GM12865 (cell line): Measurements from ENCODE around the gene CCNK.

Experiments used
- DNase-seq: peaks from one replicate; pipeline ENCODE4 v3.0.0; 2010; ENCODE audit warnings: low read depth
- H3K4me3 ChIP-seq: 2 replicates; pipeline ENCODE4 v1.5.1; 2011; ENCODE audit warnings: mild to moderate bottlenecking, low read depth, low read length, control low read depth
- CTCF ChIP-seq: IDR thresholded peaks from 2 replicates; pipeline ENCODE4 v1.5.1; 2011; ENCODE audit warnings: low read length, control low read depth, low read depth, inconsistent platforms; ENCODE audit not compliant: insufficient read depth; ENCODE audit errors: missing control alignments

The CCNK gene

GRCh38 chr14:99543370-99543769, 62.2 kb downstream of the CCNK start:
- no peak for TF ChIP-seq CTCF
- no peak for DNase-seq
- no peak overlapping the region for H3K4me3 ChIP-seq

GRCh38 chr14:99543985-99544384, 62.8 kb downstream of the CCNK start:
- no peak overlapping the region for H3K4me3 ChIP-seq
- no peak for TF ChIP-seq CTCF
- no peak for DNase-seq

GRCh38 chr14:99544991-99545390, 63.8 kb downstream of the CCNK start:
- TF ChIP-seq CTCF: no peak
- no peak overlapping the region for H3K4me3 ChIP-seq
- no peak for DNase-seq

- DNase-seq: no peak
- H3K4me3 ChIP-seq: no peak overlapping the region
- TF ChIP-seq CTCF: no peak
Observed at GRCh38 chr14:99545586-99545985, 64.4 kb downstream of the CCNK start.

- no peak for DNase-seq
- H3K4me3 ChIP-seq: no peak overlapping the region
- no peak for TF ChIP-seq CTCF
Observed at GRCh38 chr14:99546234-99546879, 65.1 kb downstream of the CCNK start.

- no peak for TF ChIP-seq CTCF
- H3K4me3 ChIP-seq: no peak overlapping the region
- no peak for DNase-seq
Observed at GRCh38 chr14:99548255-99548654, 67.0 kb downstream of the CCNK start.

- TF ChIP-seq CTCF: no peak
- no peak for DNase-seq
- H3K4me3 ChIP-seq: no peak overlapping the region
Observed at GRCh38 chr14:99548871-99549515, 67.8 kb downstream of the CCNK start.
